Suprapubic skin (tissue), 4 donors: Measurements from ENCODE around the gene GGN.

ENCODE experiments used
- CTCF ChIP-seq, 2 donors: fragments of 200-600 bp in 1 of 2; fragments of 450-650 bp in 1 of 2; sonication (generic) in 1 of 2; IDR thresholded peaks; one replicate each; pipeline ENCODE4 v1.5.1; 2016 to 2019; ENCODE audit warnings: antibody characterized with exemption in 2 of 2, mild to moderate bottlenecking in 1 of 2, moderate library complexity in 1 of 2
- EP300 ChIP-seq: sonication (generic); formaldehyde crosslinking; IDR thresholded peaks from one replicate; pipeline ENCODE4 v1.6.1; 2017; ENCODE audit warnings: antibody characterized with exemption
- POLR2A ChIP-seq, 2 donors: fragments of 450-650 bp; IDR thresholded peaks; one replicate each; pipeline ENCODE4 v1.6.1; 2017; ENCODE audit warnings: antibody characterized with exemption in 2 of 2, mild to moderate bottlenecking in 2 of 2, moderate library complexity in 2 of 2
- POLR2AphosphoS5 ChIP-seq, 3 donors: sonication (generic); formaldehyde crosslinking; IDR thresholded peaks; one replicate each; pipeline ENCODE4 v1.6.1; 2017; ENCODE audit warnings: antibody characterized with exemption in 3 of 3

- TF ChIP-seq EP300, result no peak
- TF ChIP-seq POLR2AphosphoS5 (IDR thresholded peaks at IDR 0.05), result no peak
- TF ChIP-seq CTCF (IDR thresholded peaks at IDR 0.05), result no peak
- TF ChIP-seq POLR2A (IDR thresholded peaks at IDR 0.05), result no peak
Observed at GRCh38 chr19:38346837-38347236, 41.0 kb downstream of the GGN start.
